ENCODE results near the gene BAIAP2.
"Not testable (repeated sequence)": the region's sequence is repeated elsewhere in the genome, so short reads cannot be mapped to it uniquely, and the experiment has no call there.

BAIAP2 gene

GRCh38 chr17:81070541-81071246, 35.7 kb downstream of the BAIAP2 start:
- DNase-seq = no peak

DNA sequence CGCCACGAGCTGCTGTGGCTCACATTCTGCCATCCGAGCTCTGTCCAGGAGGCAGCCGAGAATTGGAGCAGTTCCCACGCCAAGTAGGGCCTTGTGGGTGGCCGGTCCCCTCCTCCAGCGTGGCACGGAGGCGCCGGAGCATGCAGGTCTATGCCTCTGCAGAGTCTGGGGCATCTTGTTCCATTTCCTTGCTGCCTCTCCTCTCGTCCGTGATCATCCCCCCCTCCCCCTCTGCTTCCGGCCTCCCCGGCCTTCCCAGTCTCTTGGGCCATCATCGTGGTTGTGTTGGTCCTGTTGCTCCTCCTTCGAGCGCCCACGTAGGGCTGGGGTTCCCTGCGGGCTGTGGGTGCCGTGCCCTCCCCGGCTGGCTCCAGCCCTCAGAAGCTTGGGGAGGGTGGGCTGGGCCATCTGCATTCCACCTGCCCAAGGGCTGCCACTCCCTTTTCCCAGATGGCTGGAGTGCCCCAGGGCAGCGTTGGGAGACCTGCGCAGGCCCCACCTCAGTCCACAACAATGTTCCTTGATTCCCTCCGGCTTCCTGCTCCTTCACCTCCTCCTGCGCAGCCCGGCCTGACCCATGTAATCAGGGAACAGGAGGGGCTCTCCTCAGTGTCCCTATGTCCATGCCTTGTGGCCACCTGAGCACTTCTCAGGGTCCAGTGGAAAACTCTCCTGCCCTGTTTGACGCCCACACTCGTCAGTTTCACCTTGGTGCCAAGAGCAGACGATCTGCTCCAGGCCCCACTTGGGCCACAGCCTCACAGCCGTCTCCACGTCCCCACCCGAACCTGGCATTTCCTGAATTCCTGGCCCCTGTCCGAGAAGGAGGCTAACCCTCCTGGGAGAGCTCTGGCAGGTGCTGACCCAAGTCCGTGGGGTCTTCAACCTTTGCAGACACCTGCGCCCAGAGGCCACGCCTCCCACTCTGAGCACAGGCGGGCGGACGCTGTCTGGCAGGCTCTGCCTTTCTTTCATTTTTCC, 37.1 kb downstream of the BAIAP2 start:
- no peak for DNase-seq

DNA sequence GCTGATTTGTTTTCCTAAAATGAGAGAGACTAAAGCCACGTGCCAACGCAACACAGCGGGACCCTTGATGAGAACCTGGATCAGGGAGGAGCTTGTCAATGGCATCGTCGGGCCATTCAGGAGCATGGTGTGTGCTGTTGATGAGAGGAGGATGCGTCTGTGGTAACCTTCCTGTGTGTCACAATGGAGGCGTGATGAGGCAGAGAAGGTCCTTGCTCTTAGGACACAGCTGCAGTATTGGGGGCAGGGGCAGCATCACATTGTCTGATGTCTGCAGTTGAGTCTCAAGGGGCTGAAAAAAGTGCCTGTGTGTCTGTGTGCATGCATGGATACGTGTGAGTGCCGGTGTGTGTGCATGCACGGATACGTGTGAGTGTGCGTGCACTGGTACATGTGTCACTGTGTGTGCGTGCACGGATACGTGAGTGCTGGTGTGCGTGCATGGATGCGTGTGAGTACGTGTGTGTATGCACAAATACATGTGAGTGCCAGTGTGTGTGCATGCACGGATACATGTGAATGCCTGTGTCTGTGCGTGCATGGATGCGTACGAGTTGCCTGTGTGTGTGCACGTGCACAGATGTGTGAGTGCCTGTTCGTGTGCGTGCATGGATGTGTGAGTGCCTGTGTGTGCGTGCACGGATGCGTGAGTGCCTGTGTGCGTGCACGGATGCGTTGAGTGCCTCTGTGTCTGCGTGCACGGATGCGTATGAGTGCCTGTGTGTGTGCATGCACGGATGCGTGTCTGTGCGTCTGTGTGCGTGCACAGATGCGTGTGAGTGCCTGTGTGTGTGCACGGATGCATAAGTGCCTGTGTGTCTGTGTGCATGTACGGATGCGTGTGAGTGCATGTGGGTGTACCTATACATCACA, 39.3 kb downstream of the BAIAP2 start:
- no peak for DNase-seq

DNA sequence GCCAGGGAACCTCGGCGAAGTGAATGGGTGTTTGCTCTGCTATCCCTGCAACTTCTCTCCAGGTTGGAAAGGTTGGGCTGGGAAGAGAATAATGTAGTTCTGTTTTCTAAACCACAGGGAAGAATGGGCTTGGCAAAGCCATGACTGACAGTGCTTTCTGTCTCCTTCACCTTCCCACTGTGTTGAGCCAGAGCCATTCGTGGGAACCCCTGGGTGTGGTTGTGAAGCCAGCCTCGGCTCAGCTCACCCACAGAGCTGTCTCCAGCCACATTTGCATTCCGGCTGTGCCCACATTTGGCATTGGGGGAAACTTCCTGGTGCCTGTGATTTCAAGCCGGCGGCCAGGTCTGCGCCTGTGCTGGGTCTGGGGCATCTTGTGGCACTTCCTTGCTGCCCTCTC, 39.9 kb downstream of the BAIAP2 start:
- DNase-seq = no peak

DNA sequence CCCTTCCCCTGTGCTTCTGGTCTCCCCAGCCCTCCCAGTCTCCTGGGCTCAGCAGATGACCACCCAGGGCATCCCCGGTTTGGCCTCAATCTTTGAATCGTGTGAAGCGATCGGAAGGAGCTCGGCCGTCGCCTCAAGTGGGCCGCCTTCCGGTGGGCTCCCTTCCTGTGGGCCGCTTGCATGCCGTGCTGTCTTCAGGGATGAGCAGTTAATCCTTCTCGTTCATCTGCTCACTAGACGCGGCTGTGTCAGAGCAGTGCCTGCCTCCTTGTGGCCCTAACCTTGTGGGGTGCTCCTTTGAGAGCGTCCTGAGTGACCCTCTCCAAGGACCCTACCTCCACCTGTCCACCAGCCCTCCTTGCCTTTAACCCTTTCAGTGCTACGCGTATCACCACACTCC, 40.4 kb downstream of the BAIAP2 start:
- no peak for DNase-seq

DNA sequence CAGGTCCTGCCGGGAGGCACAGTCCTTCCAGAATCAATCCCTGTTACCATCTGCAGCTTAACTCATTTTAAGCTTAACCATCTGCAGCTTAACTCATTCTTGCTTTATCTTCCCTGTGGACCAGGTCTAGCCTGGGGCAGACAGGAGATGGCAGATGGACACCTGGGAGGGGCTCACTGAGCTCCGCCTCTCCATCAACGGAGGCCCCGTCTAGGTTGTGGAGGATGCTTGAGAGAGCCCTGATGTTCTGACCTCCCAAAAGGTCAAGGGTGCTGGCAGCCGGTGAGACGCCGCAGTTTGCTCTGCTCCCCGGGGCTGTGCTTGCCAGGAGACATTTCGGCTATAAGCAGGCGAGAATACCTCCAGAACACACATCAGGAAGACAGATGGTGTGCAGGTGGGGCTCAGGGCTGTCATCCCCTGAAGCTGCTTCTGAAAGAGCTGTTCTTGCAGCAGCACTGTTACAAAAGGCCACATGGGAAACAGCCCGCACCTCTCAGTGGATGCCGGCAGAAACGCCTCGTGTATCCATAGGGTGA, 41.3 kb downstream of the BAIAP2 start:
- no peak for DNase-seq

- not testable (repeated sequence) for DNase-seq
These were observed 43.3 kb downstream of the BAIAP2 start for GRCh38 chr17:81078026-81078913.

DNA sequence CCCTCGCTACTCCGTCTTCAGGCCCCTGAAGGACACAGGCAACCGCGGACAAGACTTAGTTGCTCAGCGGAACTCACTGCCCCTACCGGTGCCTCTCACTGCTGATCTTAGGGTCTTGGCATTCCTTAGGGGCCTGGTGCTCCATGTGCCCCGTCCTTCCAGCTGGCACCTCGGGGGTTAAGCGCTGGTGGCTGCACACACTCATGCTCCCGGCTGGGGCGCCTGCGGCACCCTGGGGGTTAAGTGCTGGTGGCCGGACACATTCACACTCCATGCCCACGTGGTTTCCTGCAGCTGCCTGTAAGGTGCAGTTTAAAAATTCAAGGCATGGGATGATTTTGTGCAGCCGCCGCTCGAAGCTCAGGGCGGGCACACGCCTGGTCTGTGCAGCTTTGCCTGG, 45.1 kb downstream of the BAIAP2 start:
- DNase-seq = no peak

DNA sequence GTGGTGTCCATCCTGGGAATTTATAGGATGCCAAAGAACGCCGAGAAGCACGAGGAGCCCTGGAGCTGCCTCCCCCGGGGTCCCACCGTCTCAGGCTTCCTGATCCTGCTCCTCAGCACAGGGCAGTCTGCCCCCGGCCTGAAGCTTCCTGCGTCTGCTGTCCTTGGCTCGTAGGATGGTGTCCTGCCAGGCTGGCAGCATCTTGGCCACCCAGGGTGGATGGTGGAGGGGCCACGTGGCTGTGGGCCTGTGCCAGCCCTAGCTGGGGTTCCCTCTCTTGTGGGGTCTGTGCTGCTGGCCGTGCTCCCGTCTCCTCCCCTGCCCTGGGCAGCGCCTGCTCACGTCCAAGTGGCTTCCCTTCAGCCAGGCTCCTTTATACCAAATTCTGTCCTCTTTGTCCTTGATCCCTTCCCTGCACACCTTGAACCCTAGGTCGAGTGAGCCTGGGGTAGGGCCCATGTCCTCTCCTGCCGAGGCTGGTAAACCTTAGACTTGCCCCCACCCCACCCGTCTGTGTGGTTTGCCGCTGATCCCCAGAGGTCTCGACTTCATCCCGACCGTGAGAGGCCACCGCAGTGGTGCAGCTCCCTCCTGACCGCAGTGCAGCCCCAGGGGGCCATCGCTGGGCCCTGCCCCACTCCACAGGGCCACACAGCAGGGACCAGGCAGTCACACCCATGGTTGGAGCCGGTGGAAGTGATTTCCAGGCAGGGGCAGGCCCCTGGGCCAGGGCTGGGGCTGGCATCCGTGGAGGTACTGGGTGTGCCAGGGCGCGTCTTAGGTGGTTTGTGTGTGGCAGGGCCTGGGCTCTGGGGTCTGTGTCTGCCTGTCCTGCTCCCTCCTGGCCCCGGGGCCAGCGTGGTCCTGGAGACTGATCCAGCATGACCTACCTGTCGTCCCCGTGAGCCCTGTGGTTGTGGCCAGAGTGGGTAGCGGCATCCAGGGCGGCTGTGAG, 46.5 kb downstream of the BAIAP2 start:
- DNase-seq = no peak

- DNase-seq = no peak
These were observed 47.5 kb downstream of the BAIAP2 start for GRCh38 chr17:81082177-81083073.

GRCh38 chr17:81083125-81083765, 48.3 kb downstream of the BAIAP2 start:
- no peak for DNase-seq

DNA sequence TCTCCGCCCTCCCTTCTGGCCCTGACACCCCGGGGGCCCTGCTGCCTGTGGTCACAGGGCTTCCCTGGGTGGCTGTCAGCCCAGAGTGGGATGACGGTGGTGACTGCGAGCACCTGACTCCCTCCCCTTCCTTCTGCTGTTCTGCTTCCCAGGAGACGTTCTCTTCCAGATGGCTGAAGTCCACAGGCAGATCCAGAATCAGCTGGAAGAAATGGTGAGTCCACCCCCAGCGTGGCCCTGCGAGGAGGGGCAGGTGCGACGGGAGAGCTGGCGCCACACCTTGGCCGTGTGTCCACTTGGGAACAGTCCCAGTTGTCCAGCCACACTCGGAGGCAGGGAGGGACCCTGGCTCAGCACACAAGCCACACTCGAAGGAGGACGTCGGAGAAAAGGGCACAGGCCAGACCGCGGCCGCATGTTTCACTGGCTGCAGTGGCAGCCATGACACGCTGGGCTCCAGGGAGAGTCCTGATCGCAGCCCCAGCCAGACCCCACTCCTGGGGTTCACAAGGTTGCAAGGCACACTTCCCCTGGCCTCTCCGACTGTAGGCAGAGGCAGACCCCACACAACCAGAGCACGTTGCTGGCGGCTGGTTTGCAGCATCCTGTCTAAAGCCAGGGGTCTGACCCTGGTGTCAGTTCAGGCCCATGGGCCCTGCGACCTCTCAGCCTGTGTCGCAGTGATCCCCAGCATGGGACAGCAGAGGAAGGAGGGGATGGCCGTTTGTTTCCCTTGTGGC, 49.9 kb downstream of the BAIAP2 start:
- DNase-seq = no peak

GRCh38 chr17:81085420-81085911, 50.5 kb downstream of the BAIAP2 start:
- DNase-seq = no peak

DNA sequence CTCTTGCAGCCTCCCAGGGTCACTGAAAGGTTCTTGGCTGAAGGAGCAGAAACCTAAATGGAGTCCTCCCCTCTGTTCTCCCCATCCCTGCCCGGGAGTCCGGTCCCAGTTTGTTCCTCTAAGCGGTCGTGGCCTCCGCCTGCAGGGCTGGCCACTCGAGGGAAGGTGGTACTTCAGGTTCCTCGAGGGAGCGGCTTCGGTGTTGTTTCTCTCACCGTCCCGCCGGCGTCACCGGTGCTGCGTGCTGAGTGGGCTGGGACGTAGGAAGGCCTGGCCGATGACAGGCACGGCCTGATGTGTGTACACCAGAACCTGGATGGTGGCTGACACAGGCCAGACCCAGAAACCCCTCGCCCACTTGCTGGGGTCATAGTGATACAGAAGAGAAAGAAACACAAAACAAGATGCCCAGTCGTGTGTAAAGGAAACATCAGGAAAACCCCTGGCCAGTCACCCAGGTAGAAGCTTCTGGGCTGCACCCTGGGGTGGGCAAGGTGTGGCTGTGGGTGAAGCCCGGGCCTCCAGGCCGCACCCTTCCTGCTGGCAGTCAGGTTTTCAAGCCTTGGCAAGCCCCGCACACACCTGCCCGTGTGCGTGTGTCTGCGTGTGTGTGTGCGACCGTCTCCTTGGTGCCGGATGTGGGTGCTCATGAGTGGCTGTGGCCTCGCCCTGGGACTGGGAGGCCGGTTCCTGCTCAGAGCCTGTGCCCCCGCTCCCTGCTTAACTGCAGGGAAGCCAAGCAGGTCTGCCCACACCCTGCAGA, 52.0 kb downstream of the BAIAP2 start:
- peak; percentile 22 for DNase-seq

GRCh38 chr17:81090361-81091136, 55.6 kb downstream of the BAIAP2 start:
- DNase-seq = peak; percentile 50

GRCh38 chr17:81091154-81091553, 56.2 kb downstream of the BAIAP2 start:
- DNase-seq = no peak
